Right forelimb (tissue), 1 donor: ENCODE results near the gene PLCG2.

Experiments used
- DNase-seq: peaks from one replicate; pipeline ENCODE4 v3.0.0-alpha.2; 2018

The PLCG2 gene

DNA sequence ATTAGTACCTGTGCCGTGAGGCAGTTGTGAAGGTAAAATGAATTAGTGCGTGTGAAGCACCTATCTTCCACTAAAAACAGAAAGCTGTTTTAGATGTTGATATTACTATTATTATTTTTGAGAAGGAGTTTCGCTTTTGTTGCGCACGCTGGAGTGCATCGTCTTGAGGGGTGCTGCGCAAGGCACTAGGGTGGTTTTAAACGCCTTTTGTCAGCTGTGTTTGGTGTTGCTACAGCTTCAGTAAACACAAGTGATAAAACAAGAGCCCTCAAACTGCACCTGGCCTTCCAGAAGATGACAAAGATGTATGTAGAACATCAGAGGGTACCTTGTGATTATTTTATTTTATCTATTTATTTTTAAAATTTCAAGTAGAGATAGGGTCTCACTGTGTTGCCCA is 38.2 kb downstream of the PLCG2 start:
- no peak for DNase-seq

DNA sequence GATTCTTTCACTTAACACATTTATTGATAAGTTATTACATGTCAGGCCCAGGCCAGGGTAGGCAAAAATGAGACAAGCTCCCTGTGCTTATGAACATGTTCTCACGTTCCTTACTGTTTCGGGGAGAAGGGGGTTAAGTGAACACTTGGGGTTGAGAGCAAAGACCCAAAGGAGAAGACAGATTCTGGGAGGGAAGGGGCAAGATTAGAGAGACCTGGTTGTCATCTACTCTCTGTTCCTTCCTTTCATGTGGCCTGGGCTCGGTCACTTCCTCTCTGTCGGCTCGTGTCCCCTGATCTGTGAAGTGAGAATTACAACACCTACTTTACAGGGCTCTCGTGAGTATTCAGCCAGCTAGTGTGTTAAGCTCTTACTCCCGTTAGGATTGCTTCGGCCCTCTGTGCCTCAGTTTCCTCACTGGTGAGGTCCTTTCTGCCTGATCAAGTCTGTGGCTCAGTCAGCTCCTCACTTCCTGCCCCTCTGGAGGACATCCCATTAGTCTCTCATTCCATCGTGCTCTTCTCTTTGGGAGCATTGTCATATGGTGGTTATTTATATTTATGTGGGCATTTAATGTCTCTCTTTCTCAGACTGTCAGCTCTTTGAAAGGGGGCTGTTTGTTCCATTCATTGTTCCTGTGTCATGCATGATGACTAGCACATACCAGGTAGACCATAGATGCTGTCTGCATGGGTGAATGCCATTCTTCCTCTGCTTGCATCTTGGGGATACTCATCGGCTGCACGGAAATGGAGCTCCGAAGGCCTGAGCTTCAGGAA is 38.9 kb downstream of the PLCG2 start:
- DNase-seq = no peak

GRCh38 chr16:81818568-81818896 is 39.4 kb downstream of the PLCG2 start:
- no peak for DNase-seq

DNA sequence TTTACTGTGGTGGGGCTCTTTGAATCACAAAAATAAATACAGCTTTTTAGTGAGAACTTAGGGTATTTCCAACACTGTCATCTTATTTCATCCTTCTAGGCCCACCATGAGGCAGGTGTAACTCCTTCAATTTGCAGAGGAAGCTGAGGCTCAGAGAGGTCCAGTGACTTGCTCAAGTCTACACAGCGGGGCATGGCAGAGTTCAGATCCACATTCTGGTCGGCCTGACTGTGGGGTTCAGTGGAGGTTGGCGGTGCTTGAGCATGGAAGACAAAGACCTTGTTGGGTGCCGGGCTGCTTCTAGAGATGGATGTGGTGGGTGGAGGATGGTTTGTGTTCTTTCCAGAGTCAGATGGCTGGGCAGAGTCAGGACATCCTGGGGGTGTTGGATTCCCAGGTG is 39.8 kb downstream of the PLCG2 start:
- no peak for DNase-seq

- DNase-seq = no peak
Observed at GRCh38 chr16:81821436-81822128, 42.5 kb downstream of the PLCG2 start.

DNA sequence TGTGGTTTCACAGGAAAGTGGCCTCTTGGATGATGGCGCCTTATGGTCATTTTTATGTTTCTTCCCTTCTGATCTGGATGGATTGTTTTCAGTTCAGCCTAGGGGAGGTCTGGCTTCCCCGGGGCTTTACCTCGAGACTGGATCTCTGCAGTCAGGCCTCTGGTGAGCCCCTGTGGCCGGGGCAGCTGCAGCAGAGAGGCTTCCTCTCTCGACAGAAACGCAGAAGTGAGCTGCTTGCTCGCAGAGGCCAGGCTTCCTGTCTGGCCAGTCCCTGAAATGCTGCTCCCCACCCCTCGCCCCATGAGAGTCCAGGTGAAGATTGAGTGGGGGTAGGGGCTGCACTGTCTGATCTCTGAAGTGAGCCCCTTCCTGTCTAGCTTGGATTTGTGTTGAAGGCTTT is 44.0 kb downstream of the PLCG2 start:
- no peak for DNase-seq

- no peak for DNase-seq
Observed at GRCh38 chr16:81823734-81824133, 44.6 kb downstream of the PLCG2 start.

- no peak for DNase-seq
Observed at GRCh38 chr16:81826523-81826922, 47.4 kb downstream of the PLCG2 start.

- no peak for DNase-seq
Observed at GRCh38 chr16:81830845-81831540, 51.9 kb downstream of the PLCG2 start.

DNA sequence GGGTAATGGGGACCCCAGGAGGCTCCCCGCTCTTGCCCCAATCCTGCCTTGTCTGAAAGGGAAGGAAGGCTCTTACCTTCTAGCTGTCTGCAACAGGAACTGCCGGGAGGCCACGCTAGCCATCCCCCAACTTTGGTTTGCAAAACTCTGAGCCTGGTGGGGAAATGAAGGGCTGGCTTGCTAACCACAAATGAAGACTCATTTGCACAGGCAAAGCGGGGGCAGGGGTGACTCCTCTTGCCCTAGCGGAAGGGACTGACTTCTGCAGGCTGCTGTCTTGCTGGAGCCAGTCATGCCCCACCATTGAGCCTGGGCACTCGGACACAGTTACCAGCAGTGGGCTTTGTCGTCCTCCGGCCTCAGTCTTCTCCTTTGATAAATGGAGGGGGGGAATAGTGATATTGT is 52.6 kb downstream of the PLCG2 start:
- DNase-seq = no peak

DNA sequence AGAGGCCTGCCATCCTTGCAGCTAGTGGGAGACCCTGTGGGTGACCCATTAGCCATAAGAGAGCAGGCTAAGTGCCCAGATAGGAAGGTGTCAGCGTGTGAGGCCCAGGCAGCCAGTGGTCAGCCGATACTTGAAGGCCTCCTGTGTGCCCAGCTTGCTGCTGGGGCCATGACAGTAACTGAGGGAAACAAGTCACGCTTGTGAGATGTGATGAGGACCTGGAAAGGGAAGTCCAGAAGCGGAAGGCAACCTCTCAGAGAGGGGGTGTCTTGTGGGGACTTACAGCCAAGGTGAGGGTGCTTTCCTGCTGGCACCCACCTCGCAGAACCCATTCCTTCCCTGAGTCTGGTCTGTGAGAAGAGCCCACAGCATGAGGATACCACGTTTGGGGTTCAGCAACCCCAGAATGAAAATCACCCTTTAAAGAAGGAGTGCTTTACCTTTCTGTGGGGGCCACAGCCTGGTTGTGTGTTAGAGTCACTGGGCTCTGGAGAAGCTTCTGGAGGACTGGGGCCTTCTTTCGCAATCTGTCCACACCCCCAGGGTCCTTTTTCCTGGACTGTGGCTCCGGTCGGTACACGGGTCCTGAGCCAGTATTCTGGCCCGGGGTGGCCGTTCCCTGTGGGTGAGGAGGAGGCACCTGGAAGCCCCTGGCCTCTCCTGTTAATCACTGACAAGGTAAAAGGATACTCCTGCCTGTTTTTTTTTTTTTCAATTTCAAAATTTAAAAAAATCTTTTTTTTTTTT is 53.9 kb downstream of the PLCG2 start:
- DNase-seq = no peak

DNA sequence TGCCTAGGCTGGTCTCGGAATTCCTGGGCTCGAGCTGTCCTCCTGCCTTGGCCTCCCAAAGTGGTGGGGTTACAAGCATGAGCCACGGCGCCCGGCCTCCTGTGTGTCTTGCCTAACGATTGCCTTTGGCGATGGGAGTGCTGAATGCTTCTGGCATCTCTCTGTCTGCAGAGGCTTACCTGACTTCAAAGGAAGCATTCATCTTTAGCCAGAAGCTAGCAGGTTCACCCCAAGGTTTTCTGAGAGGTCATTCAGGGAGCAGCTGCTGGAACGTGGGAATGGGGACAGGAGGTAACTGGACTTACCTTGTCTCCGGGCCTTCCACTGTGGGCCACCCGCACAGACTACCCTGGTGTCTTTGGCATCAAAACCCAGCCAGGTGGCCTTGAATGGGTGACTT is 54.7 kb downstream of the PLCG2 start:
- DNase-seq = no peak

- no peak for DNase-seq
Observed at GRCh38 chr16:81834868-81835267, 55.8 kb downstream of the PLCG2 start.

- no peak for DNase-seq
Observed at GRCh38 chr16:81836279-81837054, 57.4 kb downstream of the PLCG2 start.

GRCh38 chr16:81837312-81837751 is 58.2 kb downstream of the PLCG2 start:
- DNase-seq = no peak

- no peak for DNase-seq
Observed at GRCh38 chr16:81838794-81839193, 59.7 kb downstream of the PLCG2 start.

DNA sequence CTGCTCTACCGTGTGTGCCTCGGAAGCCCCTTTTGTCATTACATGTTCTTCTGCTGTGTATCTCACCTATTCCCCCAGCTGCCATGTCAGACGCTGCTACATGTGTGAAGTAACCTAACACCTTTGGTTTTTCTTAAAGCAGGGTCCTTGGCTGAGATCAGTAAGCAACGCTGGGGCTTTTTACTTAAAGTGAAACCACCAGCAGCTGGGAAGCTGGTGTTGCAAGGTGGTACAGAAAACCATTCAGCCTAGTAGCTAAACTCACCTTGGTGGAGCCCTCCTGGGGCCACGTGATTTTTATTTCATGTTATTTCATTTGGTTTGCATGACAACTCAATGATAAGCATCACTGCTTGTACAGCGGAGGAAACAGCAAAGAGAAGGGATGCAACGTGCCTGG is 62.6 kb downstream of the PLCG2 start:
- no peak for DNase-seq

GRCh38 chr16:81842564-81843242 is 63.6 kb downstream of the PLCG2 start:
- DNase-seq = no peak

GRCh38 chr16:81843243-81843582 is 64.1 kb downstream of the PLCG2 start:
- no peak for DNase-seq

GRCh38 chr16:81843683-81844082 is 64.6 kb downstream of the PLCG2 start:
- no peak for DNase-seq

GRCh38 chr16:81846105-81846504 is 67.0 kb downstream of the PLCG2 start:
- no peak for DNase-seq

GRCh38 chr16:81848306-81848853 is 69.3 kb downstream of the PLCG2 start:
- DNase-seq = no peak
